Ammon's horn (tissue), 1 donor: ENCODE results near the gene TMC2.

Experiments
- DNase-seq: peaks from one replicate; pipeline ENCODE4 v3.0.0-alpha.2; 2016; ENCODE audit warnings: low spot score

TMC2 gene

GRCh38 chr20:2625062-2625461 is 88.7 kb downstream of the TMC2 start:
- no peak for DNase-seq

DNA sequence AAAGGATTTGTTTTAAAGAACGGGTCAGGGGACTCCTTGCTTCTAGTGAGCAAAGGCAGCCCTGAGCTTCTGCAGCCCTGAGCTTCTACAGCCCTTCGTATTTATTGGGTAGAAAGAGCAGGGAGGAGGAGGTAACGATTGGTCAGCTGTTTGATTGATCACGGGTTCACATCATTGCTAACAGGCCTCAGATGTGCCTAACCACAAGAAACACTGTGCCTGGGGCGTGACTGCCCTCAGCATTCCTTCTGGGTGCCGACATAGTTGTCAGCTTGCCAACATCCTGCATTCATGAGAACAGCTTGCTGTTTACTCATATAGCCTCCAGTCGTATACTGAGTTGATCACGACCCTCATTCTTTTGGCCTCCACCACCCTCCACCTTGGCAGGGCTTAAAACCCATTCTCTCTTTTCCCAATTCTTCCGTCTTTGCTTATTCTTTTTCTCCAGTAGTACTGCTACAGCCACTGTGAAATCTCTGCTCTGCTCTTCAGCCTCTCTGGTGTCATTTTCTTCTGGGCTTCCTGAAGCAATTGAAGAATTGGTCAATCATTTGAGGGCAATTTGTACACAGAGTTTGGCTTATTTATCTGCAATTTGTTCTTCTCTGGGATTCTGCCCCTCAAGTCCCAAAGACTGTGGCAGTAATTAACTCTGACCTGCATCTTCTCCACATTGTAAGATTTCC is 90.6 kb downstream of the TMC2 start:
- no peak for DNase-seq

DNA sequence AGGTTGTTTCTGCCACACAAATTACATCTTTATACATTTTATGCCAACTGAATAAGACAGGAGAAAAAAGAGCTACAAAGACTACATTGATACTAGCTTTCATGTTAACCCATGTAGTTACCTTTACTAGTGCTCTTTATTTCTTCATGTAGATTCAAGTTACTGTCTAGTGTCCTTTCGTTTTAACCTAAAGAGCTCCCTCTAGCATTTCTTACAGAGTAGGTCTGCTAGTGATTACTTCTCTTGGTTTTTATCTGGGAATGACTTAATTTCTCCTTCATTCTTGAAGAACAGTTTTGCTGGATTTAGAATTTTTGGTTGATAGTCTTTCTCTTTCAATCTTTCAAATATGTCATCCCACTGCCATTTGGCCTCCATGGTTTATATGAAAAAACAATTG is 94.9 kb downstream of the TMC2 start:
- DNase-seq: no peak

- no peak for DNase-seq
These were observed 97.0 kb downstream of the TMC2 start for GRCh38 chr20:2633381-2633780.

DNA sequence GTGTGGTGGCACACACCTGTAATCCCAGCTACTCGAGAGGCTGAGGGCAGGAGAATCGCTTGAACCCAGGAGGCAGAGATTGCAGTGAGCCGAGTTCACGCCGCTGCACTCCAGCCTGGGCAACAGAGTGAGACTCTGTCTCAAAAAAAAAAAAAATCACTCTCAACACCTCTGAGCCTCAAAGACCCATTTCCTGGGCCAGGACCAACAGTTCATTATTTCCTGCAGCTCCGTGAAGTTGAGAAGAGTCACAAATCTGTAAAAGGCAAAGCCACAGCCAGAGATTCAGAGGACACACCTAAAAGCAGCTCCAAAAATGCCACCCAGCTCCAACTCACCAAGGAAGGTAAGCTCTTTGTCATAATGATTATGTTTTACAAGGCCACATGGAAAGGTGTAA is 100.9 kb downstream of the TMC2 start:
- DNase-seq: no peak

GRCh38 chr20:2640260-2640659 is 103.9 kb downstream of the TMC2 start:
- DNase-seq: no peak

- no peak for DNase-seq
These were observed 104.5 kb downstream of the TMC2 start for GRCh38 chr20:2640899-2641298.

DNA sequence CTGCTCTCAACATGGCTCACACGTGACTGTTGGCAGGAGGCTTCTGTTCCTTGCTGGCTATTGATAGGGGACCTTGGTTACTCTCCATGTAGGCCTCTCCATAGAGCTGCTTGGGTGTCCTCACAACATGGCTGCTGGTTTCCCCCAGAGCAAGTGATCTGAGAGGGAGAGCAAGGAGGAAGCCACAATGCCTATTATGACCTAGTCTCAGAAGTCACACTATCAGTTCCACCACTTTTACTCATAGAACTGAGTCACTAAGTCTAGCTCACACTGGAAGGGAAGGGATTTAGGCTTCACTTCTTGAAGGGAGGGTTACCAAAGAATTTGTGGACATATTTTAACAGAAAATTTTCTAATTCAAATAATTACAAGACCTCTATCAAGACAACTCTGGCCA is 107.3 kb downstream of the TMC2 start:
- DNase-seq: no peak

GRCh38 chr20:2651772-2652723 is 115.7 kb downstream of the TMC2 start, which contains the start of gene NOP56:
Gene NOP56, plus strand, starts transcription at chr20:2652632. Its CDS starts 29 bp downstream, at chr20:2652661.
- DNase-seq: peak; percentile 91

DNA sequence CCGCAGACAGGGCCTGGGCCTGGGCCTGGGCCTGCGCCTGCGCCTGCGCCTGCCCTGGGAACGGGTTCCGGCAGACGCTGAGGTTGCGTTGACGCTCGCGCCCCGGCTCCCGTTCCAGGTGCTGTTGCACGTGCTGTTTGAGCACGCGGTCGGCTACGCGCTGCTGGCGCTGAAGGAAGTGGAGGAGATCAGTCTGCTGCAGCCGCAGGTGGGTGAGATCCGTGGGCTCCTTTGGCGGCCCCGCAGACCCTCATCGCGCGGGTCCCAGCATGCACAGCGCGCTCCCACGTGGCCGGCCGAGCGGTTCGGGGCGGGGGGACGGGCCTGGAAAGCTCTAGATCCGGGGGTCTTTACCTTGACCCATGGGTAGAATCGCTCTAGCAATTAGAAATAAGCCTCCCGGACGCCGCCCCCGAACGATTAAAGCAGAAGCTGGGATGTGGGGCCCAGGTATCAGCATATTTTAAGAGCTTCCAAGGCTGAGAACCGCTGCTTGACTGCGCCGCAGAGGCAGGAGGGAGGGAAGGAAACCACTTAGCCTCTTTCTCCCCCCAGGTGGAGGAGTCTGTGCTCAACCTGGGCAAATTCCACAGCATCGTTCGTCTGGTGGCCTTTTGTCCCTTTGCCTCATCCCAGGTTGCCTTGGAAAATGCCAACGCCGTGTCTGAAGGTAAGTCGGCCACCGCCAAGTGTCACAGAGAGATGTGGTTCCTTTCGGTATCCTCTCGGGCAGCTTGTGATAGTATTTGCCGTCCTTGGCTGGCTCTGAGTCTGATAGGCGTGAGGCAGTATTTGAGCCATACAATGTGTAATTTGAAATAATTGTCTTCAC is 116.6 kb downstream of the TMC2 start:
- peak; percentile 20 for DNase-seq

DNA sequence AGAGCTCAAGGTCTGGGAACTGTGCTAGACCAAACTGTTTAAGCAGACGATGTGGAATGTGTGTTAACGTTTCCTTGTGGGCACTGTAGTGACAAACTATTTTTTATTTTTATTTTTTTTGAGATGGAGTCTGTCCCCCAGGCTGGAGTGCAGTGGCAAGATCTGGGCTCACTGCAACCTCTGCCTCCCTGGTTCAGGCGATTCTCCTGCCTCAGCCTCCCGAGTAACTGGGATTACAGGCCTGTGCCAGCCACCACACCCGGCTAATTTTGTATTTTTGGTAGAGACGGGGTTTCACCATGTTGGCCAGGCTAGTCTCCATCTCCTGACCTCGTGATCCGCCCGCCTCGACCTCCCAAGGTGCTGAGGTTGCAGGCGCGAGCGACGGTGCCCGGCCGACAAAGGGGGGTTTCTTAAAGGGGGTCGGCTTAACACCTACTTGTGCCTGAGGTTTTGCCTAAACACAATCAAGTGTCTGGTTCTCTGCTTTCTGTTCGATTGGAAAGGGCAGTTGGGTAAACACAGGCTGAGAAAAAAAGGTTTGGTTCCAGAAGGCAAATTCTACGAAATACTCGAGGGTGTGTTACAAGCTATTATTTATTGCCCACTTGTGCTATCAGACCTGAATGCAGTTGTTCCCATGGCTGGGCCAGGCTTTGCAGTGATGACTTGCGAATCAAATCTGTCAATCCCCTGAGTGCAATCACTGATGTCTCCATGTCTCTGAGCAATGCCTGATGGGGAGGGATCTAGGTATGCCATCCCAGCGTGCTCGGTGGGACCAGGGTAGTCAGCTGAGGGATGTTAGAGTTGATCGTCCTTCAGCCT is 117.4 kb downstream of the TMC2 start:
- DNase-seq: no peak

- no peak for DNase-seq
These were observed 118.0 kb downstream of the TMC2 start for GRCh38 chr20:2654384-2654822.

- no peak for DNase-seq
These were observed 118.5 kb downstream of the TMC2 start for GRCh38 chr20:2654831-2655230.

DNA sequence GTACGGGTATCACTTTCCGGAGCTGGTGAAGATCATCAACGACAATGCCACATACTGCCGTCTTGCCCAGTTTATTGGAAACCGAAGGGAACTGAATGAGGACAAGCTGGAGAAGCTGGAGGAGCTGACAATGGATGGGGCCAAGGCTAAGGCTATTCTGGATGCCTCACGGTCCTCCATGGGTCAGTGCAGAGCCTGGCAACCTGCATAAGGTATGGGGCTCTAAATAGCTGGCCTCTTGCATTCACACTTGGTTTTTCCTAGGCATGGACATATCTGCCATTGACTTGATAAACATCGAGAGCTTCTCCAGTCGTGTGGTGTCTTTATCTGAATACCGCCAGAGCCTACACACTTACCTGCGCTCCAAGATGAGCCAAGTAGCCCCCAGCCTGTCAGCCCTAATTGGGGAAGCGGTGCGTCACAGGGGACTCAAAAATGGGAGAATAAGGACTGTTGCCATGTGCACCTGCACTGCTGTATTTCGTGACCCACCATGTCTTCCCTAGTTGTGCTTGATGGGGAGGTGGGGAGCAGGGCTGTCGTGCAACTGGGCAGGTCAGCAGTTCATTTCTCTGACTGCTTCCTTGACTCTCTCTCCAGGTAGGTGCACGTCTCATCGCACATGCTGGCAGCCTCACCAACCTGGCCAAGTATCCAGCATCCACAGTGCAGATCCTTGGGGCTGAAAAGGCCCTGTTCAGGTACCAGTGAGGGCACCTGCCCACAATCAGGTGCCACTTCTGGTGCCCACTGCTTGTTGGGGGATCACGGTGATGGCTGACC is 119.2 kb downstream of the TMC2 start:
- no peak for DNase-seq

DNA sequence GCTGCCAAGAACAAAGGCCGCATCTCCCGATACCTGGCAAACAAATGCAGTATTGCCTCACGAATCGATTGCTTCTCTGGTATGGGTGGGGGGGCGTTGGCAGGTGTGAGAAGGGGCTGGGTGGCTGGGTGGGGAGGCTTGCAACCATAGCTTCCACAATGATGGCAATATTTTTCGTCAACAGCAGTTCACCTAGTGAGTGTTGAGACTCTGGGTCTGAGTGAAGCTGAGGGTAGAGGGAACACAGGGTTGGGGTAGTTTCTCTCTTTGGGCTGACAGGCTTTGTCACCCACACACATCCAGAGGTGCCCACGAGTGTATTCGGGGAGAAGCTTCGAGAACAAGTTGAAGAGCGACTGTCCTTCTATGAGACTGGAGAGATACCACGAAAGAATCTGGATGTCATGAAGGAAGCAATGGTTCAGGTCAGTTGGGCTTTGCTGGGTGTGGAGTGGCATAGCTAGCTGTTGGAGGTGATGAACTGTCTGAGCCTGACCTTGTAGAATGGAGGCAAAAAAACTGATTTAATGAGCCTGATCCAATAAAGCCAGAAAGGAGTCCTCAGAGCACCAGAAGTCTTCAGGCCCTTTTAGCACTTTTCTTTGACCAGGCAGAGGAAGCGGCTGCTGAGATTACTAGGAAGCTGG is 120.2 kb downstream of the TMC2 start:
- no peak for DNase-seq

DNA sequence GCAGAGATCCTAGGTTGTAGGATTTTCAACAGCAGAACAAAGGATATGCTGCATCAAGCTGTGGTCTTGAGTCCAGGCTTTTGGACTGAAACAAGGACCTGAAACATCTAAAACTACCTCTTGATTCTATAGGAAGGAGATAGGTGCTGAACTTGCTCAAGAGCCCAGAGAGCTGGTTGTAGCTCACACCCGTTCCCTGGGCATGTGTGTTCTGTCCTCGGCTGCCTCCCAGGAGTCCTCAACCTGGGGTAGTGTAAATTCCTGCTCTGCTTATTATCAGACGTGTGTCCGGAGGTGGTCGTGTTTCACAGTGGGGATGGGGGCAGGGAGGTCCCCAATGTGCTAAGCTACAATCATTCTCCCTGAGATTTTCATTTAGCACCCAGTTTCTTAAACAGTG is 120.9 kb downstream of the TMC2 start:
- no peak for DNase-seq

- no peak for DNase-seq
These were observed 121.3 kb downstream of the TMC2 start for GRCh38 chr20:2657674-2658073.

- DNase-seq: no peak
These were observed 122.3 kb downstream of the TMC2 start for GRCh38 chr20:2658414-2659354.

DNA sequence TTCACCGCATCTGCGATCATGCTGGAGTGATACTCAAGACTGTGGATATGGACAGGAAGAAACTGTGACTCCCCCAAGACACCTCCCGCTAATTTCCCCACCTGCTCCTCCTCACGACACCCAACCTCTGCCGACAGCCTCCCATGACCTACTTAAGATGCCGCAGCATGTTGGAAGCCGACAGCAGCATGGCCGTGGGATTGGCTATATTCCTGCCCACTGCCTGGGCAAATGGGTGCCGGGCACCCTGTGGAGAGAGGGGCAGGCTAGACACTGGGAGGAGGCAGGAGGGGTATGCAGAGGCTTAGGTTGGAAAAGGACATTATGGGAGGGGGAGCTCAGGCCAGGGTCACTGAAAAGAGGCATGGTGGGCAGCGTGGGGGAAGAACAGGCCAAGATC is 123.2 kb downstream of the TMC2 start:
- no peak for DNase-seq
